Naive thymus-derived CD4-positive, alpha-beta T cell (primary cell): ENCODE measurements around the gene ZEB1. TPM values are rescaled to one million over a fixed set of nuclear protein-coding genes. Genes with fewer than 3 reads are reported as not detected.
A peak's percentile ranks its signal among the peaks of the same experiment; 100 is the strongest.

Experiments used
- ATAC-seq: fragments of 150-1000 bp; cut with Tn5 transposase; 2 replicates; pipeline ENCODE4 v1.10.0; 2021; ENCODE audit warnings: mild to moderate bottlenecking, moderate library complexity
- CTCF ChIA-PET: fragments of 350-600 bp; sonication (Branson Sonifier 250); formaldehyde crosslinking; loops from one replicate; lab custom pipeline; 2021; ENCODE audit warnings: antibody characterized with exemption; lab: Charles Lee
- POLR2A ChIA-PET: fragments of 350-600 bp; sonication (Branson Sonifier 250); formaldehyde crosslinking; loops from one replicate; lab custom pipeline; 2021; ENCODE audit warnings: antibody characterized with exemption, inconsistent platforms; lab: Charles Lee
- DNase-seq, 9 donors: peaks; one replicate each; pipeline versions ENCODE4 v3.0.0 to v3.0.0-alpha.2; 2020 to 2022; ENCODE audit warnings: mixed read lengths in 1 of 9
- H3K27ac ChIP-seq: one replicate; pipeline ENCODE4 v1.7.0; 2013; ENCODE audit warnings: mild to moderate bottlenecking, low read depth, low read length, moderate library complexity
- H3K27me3 ChIP-seq, 2 donors: one replicate each; pipeline ENCODE4 v1.7.0; 2013; ENCODE audit warnings: low read length in 2 of 2, mild to moderate bottlenecking in 2 of 2, moderate library complexity in 2 of 2; ENCODE audit not compliant: control insufficient read depth in 2 of 2, insufficient read depth in 2 of 2
- H3K36me3 ChIP-seq, 3 experiments: 1 replicate in 2 of 3; 2 replicates in 1 of 3; pipeline ENCODE4 v1.7.0; 2013; ENCODE audit warnings: low read length in 3 of 3, mild to moderate bottlenecking in 3 of 3, moderate library complexity in 1 of 3; ENCODE audit not compliant: insufficient read depth in 3 of 3, control insufficient read depth in 2 of 3
- H3K4me1 ChIP-seq, 2 donors: one replicate each; pipeline ENCODE4 v1.7.0; 2013; ENCODE audit warnings: low read length in 2 of 2, mild to moderate bottlenecking in 2 of 2, moderate library complexity in 1 of 2; ENCODE audit not compliant: control insufficient read depth in 2 of 2, insufficient read depth in 2 of 2
- H3K4me3 ChIP-seq: 2 replicates; pipeline ENCODE4 v1.7.0; 2013; ENCODE audit warnings: mild to moderate bottlenecking, low read length
- H3K9me3 ChIP-seq, 3 experiments: 1 replicate in 2 of 3; 2 replicates in 1 of 3; pipeline ENCODE4 v1.7.0; 2013; ENCODE audit warnings: low read length in 3 of 3; ENCODE audit not compliant: control insufficient read depth in 2 of 3
- H3K27ac Mint-ChIP-seq, 9 donors: one replicate each; pipeline ENCODE4 v1.8.0; 2020 to 2022; ENCODE audit warnings: mixed read lengths in 9 of 9, mild to moderate bottlenecking in 8 of 9, moderate library complexity in 5 of 9, inconsistent platforms in 2 of 9
- H3K27me3 Mint-ChIP-seq, 5 donors: one replicate each; pipeline ENCODE4 v1.8.0; 2021 to 2022; ENCODE audit warnings: mixed read lengths in 5 of 5, mild to moderate bottlenecking in 1 of 5
- H3K36me3 Mint-ChIP-seq, 5 donors: one replicate each; pipeline ENCODE4 v1.8.0; 2020 to 2022; ENCODE audit warnings: mixed read lengths in 5 of 5, mild to moderate bottlenecking in 3 of 5, inconsistent platforms in 1 of 5
- H3K4me1 Mint-ChIP-seq, 7 donors: one replicate each; pipeline ENCODE4 v1.8.0; 2020 to 2022; ENCODE audit warnings: mixed read lengths in 7 of 7, mild to moderate bottlenecking in 3 of 7, inconsistent platforms in 1 of 7
- H3K4me3 Mint-ChIP-seq, 10 donors: one replicate each; pipeline ENCODE4 v1.8.0; 2020 to 2022; ENCODE audit warnings: mild to moderate bottlenecking in 10 of 10, mixed read lengths in 10 of 10, moderate library complexity in 6 of 10, inconsistent platforms in 2 of 10
- H3K9me3 Mint-ChIP-seq, 11 donors: one replicate each; pipeline ENCODE4 v1.8.0; 2020 to 2022; ENCODE audit warnings: mixed read lengths in 11 of 11, mild to moderate bottlenecking in 4 of 11, inconsistent platforms in 1 of 11, moderate library complexity in 1 of 11
- intact Hi-C, 2 donors: fragments of 100-400 bp; cut with micrococcal nuclease; formaldehyde crosslinking; loops; one replicate each; pipeline ENCODE4 v1.15.1; 2023
- polyA plus RNA-seq, 2 donors: library from polyadenylated mRNA; unstranded; fragments of 300-500 nt; fragmentation: Illumina TruSeq; gene quantifications; one replicate each; pipeline ENCODE4 v1.2.3, GENCODE V29; 2021
- total RNA-seq, 6 experiments: library from RNA in 5 of 6; stranded (reverse) in 5 of 6; gene quantifications; 1 replicate in 5 of 6; 2 replicates in 1 of 6; pipeline ENCODE4 v1.2.3 and lab custom pipeline; 2021 to 2026

ZEB1 gene
- total RNA-seq (100 to 1,000 TPM in 1 of 5 experiments, 10 to 100 TPM in 4; 65.5 to 126 (median 80.9) TPM), polyA plus RNA-seq (10 to 100 TPM; 37.4 to 47.9 TPM), total RNA-seq (lab: John Stamatoyannopoulos, UW) (167 reads per million, percentile 91 among the genes with 10 or more reads in this experiment)

DNA sequence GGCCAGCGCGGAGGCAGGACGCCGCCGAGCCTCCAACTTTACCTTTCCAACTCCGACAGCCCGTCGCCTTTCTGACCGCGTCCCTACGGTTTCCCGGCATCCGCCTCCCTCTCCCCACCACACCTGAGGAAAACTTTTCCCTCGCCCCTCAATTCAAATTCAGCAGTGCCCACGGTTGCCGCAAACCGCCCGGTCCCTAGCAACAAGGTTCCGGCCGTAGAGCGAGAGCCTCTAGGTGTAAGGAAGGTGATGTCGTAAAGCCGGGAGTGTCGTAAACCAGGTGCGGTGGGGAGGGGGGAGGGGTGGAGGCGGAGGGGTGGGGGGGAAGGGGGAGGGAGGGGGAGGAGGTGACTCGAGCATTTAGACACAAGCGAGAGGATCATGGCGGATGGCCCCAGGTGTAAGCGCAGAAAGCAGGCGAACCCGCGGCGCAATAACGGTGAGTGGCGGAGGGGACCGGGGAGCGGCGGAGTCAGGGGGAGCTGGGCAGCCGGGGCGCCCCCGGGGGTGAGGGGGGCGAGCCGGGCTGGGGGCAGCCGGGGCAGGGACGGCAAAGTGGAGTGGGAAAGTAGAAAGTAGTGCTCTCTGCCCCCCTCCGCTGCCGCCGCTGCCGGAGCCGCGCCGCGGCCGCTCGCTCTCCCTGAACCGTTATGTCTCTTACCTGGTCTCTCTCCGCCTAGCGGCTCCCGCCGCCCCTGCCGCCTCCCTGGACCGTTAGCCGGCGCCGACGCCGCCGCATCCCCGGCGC, at the start of gene ZEB1:
Gene ZEB1, plus strand, starts transcription at position 363 of the 748 bp plus-strand sequence. Its CDS starts 19 bp downstream, at position 382.
- peak within 1 kb of the TSS; percentile 99 for H3K27ac ChIP-seq
- Mint-ChIP-seq H3K4me3 (peak within 1 kb of the TSS; percentile 91 to 100 (median 99)), H3K9me3 (peaks cover 0 to 5% (median 0%) of the 10 kb centered on the region in 11 donors), H3K27me3 (peaks cover 0 to 2% (median 0%) of the 10 kb centered on the region in 5 donors), H3K4me1 (peaks cover 14 to 48% (median 41%) of the 10 kb centered on the region in 7 donors), H3K36me3 (peaks cover 0 to 9% (median 0%) of the 10 kb centered on the region in 5 donors), H3K27ac (peak within 1 kb of the TSS; percentile 96 to 100 (median 99))
- peaks cover 0 to 20% (median 0%) of the 10 kb centered on the region in 3 experiments for H3K36me3 ChIP-seq
- ATAC-seq (peak; percentile 79), DNase-seq (peak; percentile 64 to 96 (median 91))
- H3K4me1 ChIP-seq = peaks cover 11 to 27% of the 10 kb centered on the region in 2 donors
- ChIA-PET CTCF (interaction anchor here (0.6 kb wide), 2 partner anchors 14 to 534 kb away, joined by 3 read pairs; no protein-coding TSS in a partner anchor), POLR2A (interaction anchor here (1.6 kb wide), 1 partner anchor 288 kb away, joined by 7 read pairs; the partner anchor contains the start of gene ZNF438)
- peak within 1 kb of the TSS; percentile 89 for H3K4me3 ChIP-seq
- intact Hi-C loops = loop anchor here (1.0 to 5.0 kb wide), 12 partner anchors 182 to 1638 kb away; partner anchors contain the start of genes ARHGAP12 (in 2 of the 2), ITGB1 (in 1 of the 2) and KIF5B (in 1 of the 2)
- H3K27me3 ChIP-seq = no peaks in the 10 kb centered on the region
- H3K9me3 ChIP-seq = no peaks in the 10 kb centered on the region

DNA sequence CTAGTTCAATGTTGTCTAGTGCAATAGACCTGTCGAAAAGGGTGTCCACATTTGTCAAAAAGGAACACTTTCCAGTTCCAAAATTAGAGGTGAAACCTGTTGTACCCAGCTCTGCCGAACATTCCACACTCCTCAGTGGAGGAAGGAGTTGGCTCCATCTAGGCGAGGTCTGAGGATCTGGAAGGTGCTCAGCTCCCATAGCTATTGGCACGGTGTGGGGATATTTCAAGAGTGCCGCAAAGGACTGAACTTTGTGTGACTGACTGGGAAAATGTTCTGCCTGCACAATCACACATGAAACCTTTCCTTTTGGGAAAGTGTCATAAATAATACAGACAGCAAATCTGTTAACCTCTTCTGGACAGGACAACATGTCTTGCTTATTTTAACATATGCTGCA, 48.1 kb upstream of the ZEB1 start:
- no peak overlapping the region for H3K27ac ChIP-seq
- ChIA-PET POLR2A (interaction anchor here (0.6 kb wide), 1 partner anchor 78 kb away, joined by 6 read pairs; no protein-coding TSS in a partner anchor), CTCF (no interaction called here)
- Mint-ChIP-seq H3K4me1 (no peaks in the 10 kb centered on the region), H3K9me3 (peaks cover 0 to 20% (median 9%) of the 10 kb centered on the region in 11 donors), H3K27ac (no peak overlapping the region), H3K4me3 (no peak overlapping the region), H3K27me3 (peaks cover 0 to 9% (median 0%) of the 10 kb centered on the region in 5 donors), H3K36me3 (peaks cover 4 to 6% (median 5%) of the 10 kb centered on the region in 5 donors)
- no peak for DNase-seq
- intact Hi-C loops = no loop called here
- H3K4me1 ChIP-seq = no peaks in the 10 kb centered on the region
- H3K27me3 ChIP-seq = no peaks in the 10 kb centered on the region
- H3K4me3 ChIP-seq = no peak overlapping the region
- no peaks in the 10 kb centered on the region for H3K9me3 ChIP-seq
- no peak for ATAC-seq
- no peaks in the 10 kb centered on the region for H3K36me3 ChIP-seq

DNA sequence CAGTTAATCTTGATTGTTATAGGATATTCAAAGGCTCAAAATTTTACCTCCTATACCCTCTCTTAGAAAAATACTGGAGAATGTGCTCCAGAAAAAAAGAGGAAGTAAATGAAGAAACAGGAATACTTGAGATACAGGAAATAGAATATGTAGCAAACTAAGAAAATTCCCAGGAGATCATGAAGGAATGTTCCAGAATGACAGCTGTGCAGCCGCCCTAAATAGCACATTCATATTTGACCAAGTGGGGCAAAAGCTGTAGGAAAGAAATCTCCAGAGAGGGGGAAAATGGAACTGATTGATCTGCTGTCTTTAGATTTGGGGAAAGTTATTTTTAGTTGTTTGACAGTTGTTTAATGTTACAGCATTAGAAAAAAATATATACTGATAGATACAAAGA, 46.2 kb upstream of the ZEB1 start:
- CTCF ChIA-PET = no interaction called here

DNA sequence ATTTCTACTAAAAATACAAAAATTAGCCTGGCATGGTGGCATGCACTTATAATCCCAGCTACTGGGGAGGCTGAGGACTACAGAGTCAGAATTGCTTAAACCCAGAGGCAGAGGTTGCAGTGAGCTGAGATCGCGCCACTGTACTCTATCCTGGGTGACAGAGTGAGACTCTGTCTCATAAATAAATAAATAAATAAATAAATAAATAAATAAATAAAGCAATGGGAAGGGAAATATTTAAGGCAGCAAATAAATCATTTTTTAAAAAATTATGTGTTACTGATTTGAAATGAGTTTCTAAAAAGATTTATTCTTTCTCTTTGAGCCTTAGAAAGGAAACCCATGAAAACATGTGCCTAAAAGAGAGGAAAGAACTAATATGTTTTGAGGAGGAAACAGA, 45.2 kb upstream of the ZEB1 start:
- ChIA-PET CTCF (no interaction called here), POLR2A (no interaction called here)
- Mint-ChIP-seq H3K36me3 (peaks cover 4 to 6% (median 5%) of the 10 kb centered on the region in 5 donors), H3K4me3 (no peak overlapping the region), H3K27ac (no peak overlapping the region), H3K27me3 (peaks cover 0 to 9% (median 0%) of the 10 kb centered on the region in 5 donors), H3K9me3 (peaks cover 0 to 20% (median 9%) of the 10 kb centered on the region in 11 donors), H3K4me1 (no peaks in the 10 kb centered on the region)
- DNase-seq (no peak), ATAC-seq (no peak)
- intact Hi-C loops = no loop called here
- no peaks in the 10 kb centered on the region for H3K36me3 ChIP-seq
- H3K9me3 ChIP-seq = no peaks in the 10 kb centered on the region
- H3K4me1 ChIP-seq = no peaks in the 10 kb centered on the region
- no peaks in the 10 kb centered on the region for H3K27me3 ChIP-seq
- no peak overlapping the region for H3K27ac ChIP-seq
- H3K4me3 ChIP-seq = no peak overlapping the region

More for the DNA sequence above, 46.2 kb upstream of the ZEB1 start:
- Mint-ChIP-seq H3K4me3 (no peak overlapping the region), H3K4me1 (no peaks in the 10 kb centered on the region), H3K9me3 (peaks cover 0 to 20% (median 9%) of the 10 kb centered on the region in 11 donors), H3K36me3 (peaks cover 4 to 6% (median 5%) of the 10 kb centered on the region in 5 donors), H3K27me3 (peaks cover 0 to 9% (median 0%) of the 10 kb centered on the region in 5 donors), H3K27ac (no peak overlapping the region)
- Histone ChIP-seq H3K4me3 (no peak overlapping the region), H3K9me3 (no peaks in the 10 kb centered on the region), H3K4me1 (no peaks in the 10 kb centered on the region), H3K27ac (no peak overlapping the region), H3K36me3 (no peaks in the 10 kb centered on the region), H3K27me3 (no peaks in the 10 kb centered on the region)
- ATAC-seq (no peak), DNase-seq (no peak)
- intact Hi-C loops = no loop called here
- POLR2A ChIA-PET = interaction anchor here (1.3 kb wide), 1 partner anchor 76 kb away, joined by 3 read pairs; no protein-coding TSS in a partner anchor

DNA sequence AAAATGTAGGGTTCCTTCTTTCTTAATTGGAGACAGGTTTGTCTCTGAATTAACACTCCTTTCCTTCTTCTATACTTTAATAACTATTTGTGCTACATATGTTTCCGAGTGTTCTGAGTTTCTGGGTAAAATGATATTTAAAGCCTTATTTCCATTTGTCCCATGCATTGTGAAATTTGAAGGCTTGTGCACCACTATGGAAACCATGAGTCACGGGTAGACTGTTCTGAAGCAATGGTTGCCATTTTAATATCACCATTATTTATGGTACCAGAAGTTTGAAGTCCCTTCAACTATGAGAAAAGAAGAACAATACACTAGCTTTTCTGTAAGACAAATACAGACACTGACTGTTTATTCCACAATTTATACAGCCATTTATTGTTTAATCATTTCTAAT, 44.7 kb upstream of the ZEB1 start:
- no peak for DNase-seq
- intact Hi-C loops = no loop called here
- Mint-ChIP-seq H3K4me3 (no peak overlapping the region), H3K4me1 (no peaks in the 10 kb centered on the region), H3K27me3 (peaks cover 0 to 9% (median 3%) of the 10 kb centered on the region in 5 donors), H3K9me3 (peaks cover 0 to 20% (median 9%) of the 10 kb centered on the region in 11 donors), H3K36me3 (peaks cover 4 to 6% (median 5%) of the 10 kb centered on the region in 5 donors), H3K27ac (no peak overlapping the region)
- Histone ChIP-seq H3K4me3 (no peak overlapping the region), H3K36me3 (no peaks in the 10 kb centered on the region), H3K27me3 (no peaks in the 10 kb centered on the region), H3K4me1 (no peaks in the 10 kb centered on the region), H3K27ac (no peak overlapping the region), H3K9me3 (no peaks in the 10 kb centered on the region)
- ATAC-seq = no peak
- ChIA-PET POLR2A (no interaction called here), CTCF (no interaction called here)

DNA sequence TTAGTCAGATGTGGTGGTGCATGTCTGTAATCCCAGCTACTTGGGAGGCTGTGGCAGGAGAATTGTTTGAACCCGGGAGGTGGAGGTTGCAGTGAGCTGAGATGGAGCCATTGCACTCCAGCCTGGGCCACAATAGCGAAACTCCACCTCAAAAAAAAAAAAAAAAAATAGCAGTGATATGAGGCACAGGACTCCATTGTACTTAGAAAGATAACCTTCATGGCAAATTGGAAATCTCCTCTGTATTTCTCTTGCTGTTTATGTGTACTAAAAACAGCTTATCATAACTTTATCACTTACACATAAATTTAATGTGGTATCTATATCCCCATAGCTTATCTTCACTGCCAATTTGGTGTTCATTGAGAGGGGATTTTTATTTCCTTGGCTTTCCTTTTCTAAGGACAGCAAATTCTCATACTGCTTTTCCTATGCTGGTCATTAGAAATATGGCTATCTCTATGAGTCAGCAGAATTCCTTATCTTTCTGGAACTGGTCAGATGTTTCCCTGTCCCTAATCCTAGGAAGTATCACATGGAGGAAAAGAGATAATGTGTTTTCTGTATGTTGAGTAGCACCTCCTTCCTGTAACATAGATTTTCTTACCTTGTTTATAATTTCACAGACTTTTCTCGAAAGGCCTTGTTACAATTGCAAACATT, 40.6 kb upstream of the ZEB1 start:
- peaks cover 1 to 19% (median 4%) of the 10 kb centered on the region in 5 donors for H3K27me3 Mint-ChIP-seq
- H3K4me3 ChIP-seq = no peak overlapping the region
- intact Hi-C loops = no loop called here
- H3K36me3 Mint-ChIP-seq = peaks cover 0 to 4% (median 0%) of the 10 kb centered on the region in 5 donors
- DNase-seq (no peak), ATAC-seq (no peak)
- no peaks in the 10 kb centered on the region for H3K27me3 ChIP-seq
- H3K9me3 Mint-ChIP-seq = peaks cover 0 to 14% (median 7%) of the 10 kb centered on the region in 11 donors
- H3K9me3 ChIP-seq = no peaks in the 10 kb centered on the region
- H3K27ac ChIP-seq = no peak overlapping the region
- H3K36me3 ChIP-seq = no peaks in the 10 kb centered on the region
- ChIA-PET POLR2A (no interaction called here), CTCF (no interaction called here)
- no peak overlapping the region for H3K27ac Mint-ChIP-seq
- H3K4me1 ChIP-seq = no peaks in the 10 kb centered on the region
- H3K4me3 Mint-ChIP-seq = no peak overlapping the region
- no peaks in the 10 kb centered on the region for H3K4me1 Mint-ChIP-seq
